Keratinocyte (primary cell): ENCODE data around the gene GANAB. TPM values are rescaled to one million over a fixed set of nuclear protein-coding genes. Genes with fewer than 3 reads are reported as not detected.
A peak's percentile ranks its signal among the peaks of the same experiment; 100 is the strongest.
"Not testable (repeated sequence)": the region's sequence is repeated elsewhere in the genome, so short reads cannot be mapped to it uniquely, and the experiment has no call there.

ENCODE experiments used
- DNase-seq: peaks from one replicate; pipeline ENCODE4 v3.0.0-alpha.2; 2011; ENCODE audit warnings: low read depth, missing footprints, low spot score
- FAIRE-seq: peaks from 2 replicates; lab custom pipeline; 2011; peaks lifted over from hg19 to GRCh38; lab: Jason Lieb, UNC
- H2AFZ ChIP-seq: 2 replicates; pipeline ENCODE4 v1.6.0; 2012; ENCODE audit warnings: low read length, control low read depth, inconsistent platforms; ENCODE audit not compliant: control insufficient read depth
- H3K27ac ChIP-seq: 2 replicates; pipeline ENCODE4 v1.5.1; 2011; ENCODE audit warnings: low read length; ENCODE audit not compliant: control insufficient read depth, insufficient read depth
- H3K27me3 ChIP-seq: 3 replicates; pipeline ENCODE4 v1.6.0; 2011; ENCODE audit warnings: low read length; ENCODE audit not compliant: control insufficient read depth, insufficient read depth; ENCODE audit errors: extremely low read depth
- H3K36me3 ChIP-seq, 2 experiments: 2 replicates in 1 of 2; 3 replicates in 1 of 2; pipeline ENCODE4 v1.5.1; 2011; ENCODE audit warnings: low read length in 2 of 2, mild to moderate bottlenecking in 1 of 2; ENCODE audit not compliant: control insufficient read depth in 2 of 2, insufficient read depth in 2 of 2; ENCODE audit errors: extremely low read depth in 1 of 2
- H3K4me1 ChIP-seq: 3 replicates; pipeline ENCODE4 v1.5.1; 2011; ENCODE audit warnings: low read length; ENCODE audit not compliant: control insufficient read depth, insufficient read depth; ENCODE audit errors: extremely low read depth
- H3K4me2 ChIP-seq: 3 replicates; pipeline ENCODE4 v1.6.0; 2011; ENCODE audit warnings: low read depth, low read length; ENCODE audit not compliant: control insufficient read depth, insufficient read depth; ENCODE audit errors: extremely low read depth
- H3K4me3 ChIP-seq, 3 experiments: fragments of 200-600 bp in 1 of 3; sonication (generic) in 1 of 3; 2 replicates in 2 of 3; 3 replicates in 1 of 3; pipeline ENCODE4 v1.5.1; 2011 to 2016; ENCODE audit warnings: low read length in 3 of 3, mild to moderate bottlenecking in 3 of 3, control low read depth in 2 of 3, inconsistent platforms in 1 of 3, low read depth in 1 of 3, mixed read lengths in 1 of 3, mixed run types in 1 of 3, moderate library complexity in 1 of 3; ENCODE audit not compliant: control insufficient read depth in 2 of 3, insufficient read depth in 2 of 3; ENCODE audit errors: extremely low read depth in 1 of 3
- H3K79me2 ChIP-seq: 2 replicates; pipeline ENCODE4 v1.6.0; 2012; ENCODE audit warnings: low read length; ENCODE audit not compliant: control insufficient read depth, insufficient read depth
- H3K9ac ChIP-seq: 3 replicates; pipeline ENCODE4 v1.6.0; 2011; ENCODE audit warnings: low read length; ENCODE audit not compliant: control insufficient read depth, insufficient read depth; ENCODE audit errors: extremely low read depth
- H3K9me1 ChIP-seq: 3 replicates; pipeline ENCODE4 v1.6.0; 2011; ENCODE audit warnings: low read length; ENCODE audit not compliant: control insufficient read depth, insufficient read depth; ENCODE audit errors: extremely low read depth
- H3K9me3 ChIP-seq: 2 replicates; pipeline ENCODE4 v1.5.1; 2012; ENCODE audit warnings: low read depth, low read length; ENCODE audit not compliant: control insufficient read depth
- H4K20me1 ChIP-seq: 3 replicates; pipeline ENCODE4 v1.6.0; 2011; ENCODE audit warnings: low read length; ENCODE audit not compliant: control insufficient read depth, insufficient read depth; ENCODE audit errors: extremely low read depth
- EZH2 ChIP-seq: IDR thresholded peaks from one replicate; pipeline ENCODE4 v1.6.1; 2012; ENCODE audit warnings: inconsistent platforms, mild to moderate bottlenecking, low read length, moderate library complexity
- dilution Hi-C: fragments of 300-500 bp; cut with MboI; formaldehyde crosslinking; loops from one replicate; pipeline ENCODE4 v1.7.0; 2020; ENCODE audit warnings: low sequenced_read_pairs; ENCODE audit not compliant: extremely low pct_ligation_motif_present
- polyA minus RNA-seq, 3 experiments: library from RNA; depleted of rRNA, polyadenylated mRNA; stranded (reverse); fragments of >200 nt; gene quantifications; 1 replicate in 1 of 3; 2 replicates in 1 of 3; 3 replicates in 1 of 3; pipeline ENCODE4 v1.2.3, GENCODE V29; 2011
- polyA plus RNA-seq, 5 experiments: library from polyadenylated mRNA; depleted of rRNA in 3 of 5; stranded (reverse) in 3 of 5; stranded (forward) in 1 of 5; unstranded in 1 of 5; fragments of >200 nt; gene quantifications; 1 replicate in 1 of 5; 2 replicates in 3 of 5; 3 replicates in 1 of 5; pipeline versions ENCODE4 v1.2.1 to v1.2.3, GENCODE V29; 2011 to 2012; ENCODE audit warnings: missing spikeins in 2 of 5, low read depth in 1 of 5, low replicate concordance in 1 of 5
- TF ChIP-seq, protein P1 (sequence below), 3 experiments: IDR thresholded peaks in 1 of 3; conservative IDR thresholded peaks in 1 of 3; optimal IDR thresholded peaks in 1 of 3; 2 replicates in 2 of 3; 3 replicates in 1 of 3; pipeline versions ENCODE3 to v1.5.1; 2011; ENCODE audit warnings: low read length in 3 of 3, mild to moderate bottlenecking in 3 of 3, moderate library complexity in 2 of 3, control low read depth in 1 of 3, inconsistent platforms in 1 of 3; ENCODE audit not compliant: insufficient read depth in 2 of 3; ENCODE audit errors: extremely low read depth in 1 of 3

The GANAB gene
- polyA plus RNA-seq = 153 to 211 TPM (median 176 TPM) in 3 replicates
- 35.0 TPM for polyA plus RNA-seq (2011; ENCODE audit: low read depth)
- polyA plus RNA-seq (2011; cell fraction: cytosol; rRNA removed) = 43.1 and 56.1 TPM in 2 replicates
- polyA plus RNA-seq (2011; cell fraction: nucleus; rRNA removed) = 353 and 361 TPM in 2 replicates
- polyA plus RNA-seq (2012; ENCODE audit: low replicate concordance) = 81.9 and 167 TPM in 2 replicates
- 248 to 314 TPM (median 249 TPM) in 3 replicates for polyA minus RNA-seq
- 110 TPM for polyA minus RNA-seq (2011; cell fraction: cytosol; rRNA and poly(A)+ RNA removed)
- 286 and 364 TPM in 2 replicates for polyA minus RNA-seq (2011; cell fraction: nucleus; rRNA and poly(A)+ RNA removed)

DNA sequence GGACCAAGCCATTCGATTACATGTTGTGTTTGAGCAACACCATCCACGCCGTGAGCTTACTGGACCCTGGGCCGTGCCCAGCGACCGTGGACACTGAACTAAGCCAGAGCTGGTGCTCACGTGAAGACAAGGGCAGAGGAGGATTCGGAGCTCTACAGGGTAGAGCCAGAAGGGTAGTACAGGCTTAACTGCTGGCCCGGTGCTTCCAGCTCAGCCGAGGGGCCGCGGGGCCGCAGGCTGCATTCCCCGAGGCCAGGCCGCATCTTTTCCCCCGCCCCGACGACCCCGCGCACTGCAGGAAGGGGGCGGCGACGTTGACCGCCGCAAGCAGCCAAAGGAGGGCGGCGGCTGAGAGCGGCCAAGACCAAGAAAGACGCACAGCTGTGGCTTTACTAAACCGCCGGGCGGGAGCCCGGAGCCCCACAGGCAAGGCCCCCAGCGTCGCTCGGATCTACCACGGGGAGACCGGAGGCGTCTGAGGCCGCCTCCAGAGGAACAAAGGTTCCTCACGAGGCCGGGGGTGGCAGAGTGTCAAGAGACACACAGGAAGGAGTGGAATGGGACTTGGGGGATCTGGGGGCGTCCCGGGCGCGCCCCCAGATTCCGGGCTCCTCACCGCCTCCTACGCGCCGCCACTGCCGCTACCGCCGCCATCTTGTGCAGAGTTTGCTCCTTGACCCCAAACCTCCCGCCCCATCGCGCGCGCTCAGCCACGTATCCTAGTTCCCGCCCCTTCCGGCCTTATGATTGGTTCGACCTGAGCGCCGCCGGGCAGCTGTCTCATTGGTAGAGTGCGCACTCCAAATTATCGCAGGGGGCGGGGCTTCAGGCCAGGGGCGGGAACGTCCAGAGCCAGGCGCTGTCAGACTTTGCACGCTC is at the start of gene GANAB:
Gene GANAB (minus strand): TSS at position 668 of the 879 bp plus-strand sequence. CDS start 14 bp downstream, at position 654.
- FAIRE-seq = no peak

DNA sequence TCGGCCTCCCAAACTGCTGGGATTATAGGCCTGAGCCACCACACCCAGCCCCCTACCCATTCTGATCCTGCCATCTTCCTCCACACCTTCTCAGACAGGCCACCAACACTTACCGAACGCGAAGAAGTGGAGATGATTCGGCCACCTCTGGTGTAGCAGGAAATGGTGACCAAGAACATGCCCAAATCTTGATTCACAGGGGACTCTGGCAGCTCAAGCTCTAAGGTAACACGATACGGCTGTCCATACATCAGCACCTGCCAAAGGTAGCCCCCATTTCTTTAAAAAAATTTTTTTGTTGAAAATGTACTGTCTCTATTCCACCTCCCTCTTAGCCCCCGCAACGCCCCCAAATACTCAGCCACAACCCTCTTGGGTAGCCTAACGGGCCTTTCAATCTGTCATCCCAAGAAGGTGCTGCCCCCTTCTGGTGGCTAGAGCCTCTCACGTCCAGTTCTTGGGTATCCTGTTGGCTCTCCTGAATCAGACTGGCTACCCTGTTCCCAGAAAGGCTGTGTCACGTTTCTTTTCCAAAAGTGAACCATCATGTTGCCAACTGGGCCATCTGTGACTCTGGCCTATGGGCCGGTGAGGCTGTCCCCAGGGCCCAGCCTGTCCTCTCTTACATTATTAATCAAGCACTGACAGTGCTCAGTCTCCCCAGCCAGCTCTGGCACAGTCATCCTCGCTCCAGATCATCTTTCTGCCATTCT is 48.2 kb upstream of the GANAB start:
- no peaks in the 10 kb centered on the region for H3K79me2 ChIP-seq
- H3K36me3 ChIP-seq = peaks cover 4 to 20% of the 10 kb centered on the region in 2 experiments
- DNase-seq (no peak), FAIRE-seq (no peak)
- H4K20me1 ChIP-seq = no peaks in the 10 kb centered on the region
- dilution Hi-C loops = no loop called here
- TF ChIP-seq EZH2 = no peak
- TF ChIP-seq, protein P1, sequence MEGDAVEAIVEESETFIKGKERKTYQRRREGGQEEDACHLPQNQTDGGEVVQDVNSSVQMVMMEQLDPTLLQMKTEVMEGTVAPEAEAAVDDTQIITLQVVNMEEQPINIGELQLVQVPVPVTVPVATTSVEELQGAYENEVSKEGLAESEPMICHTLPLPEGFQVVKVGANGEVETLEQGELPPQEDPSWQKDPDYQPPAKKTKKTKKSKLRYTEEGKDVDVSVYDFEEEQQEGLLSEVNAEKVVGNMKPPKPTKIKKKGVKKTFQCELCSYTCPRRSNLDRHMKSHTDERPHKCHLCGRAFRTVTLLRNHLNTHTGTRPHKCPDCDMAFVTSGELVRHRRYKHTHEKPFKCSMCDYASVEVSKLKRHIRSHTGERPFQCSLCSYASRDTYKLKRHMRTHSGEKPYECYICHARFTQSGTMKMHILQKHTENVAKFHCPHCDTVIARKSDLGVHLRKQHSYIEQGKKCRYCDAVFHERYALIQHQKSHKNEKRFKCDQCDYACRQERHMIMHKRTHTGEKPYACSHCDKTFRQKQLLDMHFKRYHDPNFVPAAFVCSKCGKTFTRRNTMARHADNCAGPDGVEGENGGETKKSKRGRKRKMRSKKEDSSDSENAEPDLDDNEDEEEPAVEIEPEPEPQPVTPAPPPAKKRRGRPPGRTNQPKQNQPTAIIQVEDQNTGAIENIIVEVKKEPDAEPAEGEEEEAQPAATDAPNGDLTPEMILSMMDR (optimal IDR thresholded peaks at IDR 0.05 in 1 of 3, IDR thresholded peaks at IDR 0.05 in 1 of 3, conservative IDR thresholded peaks at IDR 0.05 in 1 of 3; ENCODE audit: extremely low read depth in 1 of 3, insufficient read depth in 2 of 3, low read length in 3 of 3) = peak; percentile 83 to 88 (median 86)
- peaks cover 5% of the 10 kb centered on the region for H3K4me1 ChIP-seq
- no peaks in the 10 kb centered on the region for H3K9me1 ChIP-seq
- H3K4me2 ChIP-seq = no peak overlapping the region
- no peaks in the 10 kb centered on the region for H3K27me3 ChIP-seq
- H3K9ac ChIP-seq = no peak overlapping the region
- H2AFZ ChIP-seq = no peak overlapping the region
- no peak overlapping the region for H3K4me3 ChIP-seq
- no peaks in the 10 kb centered on the region for H3K9me3 ChIP-seq
- H3K27ac ChIP-seq = no peak overlapping the region

More for the DNA sequence above, at the start of gene GANAB:
- H3K9ac ChIP-seq = peak within 1 kb of the TSS; percentile 89
- H3K9me3 ChIP-seq = no peaks in the 10 kb centered on the region
- peak; percentile 77 for DNase-seq
- TF ChIP-seq, protein P1 (optimal IDR thresholded peaks at IDR 0.05 in 1 of 3, IDR thresholded peaks at IDR 0.05 in 1 of 3, conservative IDR thresholded peaks at IDR 0.05 in 1 of 3; ENCODE audit: extremely low read depth in 1 of 3, insufficient read depth in 2 of 3, low read length in 3 of 3) = no peak
- TF ChIP-seq EZH2 = no peak
- no peaks in the 10 kb centered on the region for H3K9me1 ChIP-seq
- H3K4me1 ChIP-seq = peaks cover 15% of the 10 kb centered on the region
- peak within 1 kb of the TSS; percentile 69 for H2AFZ ChIP-seq
- peak within 1 kb of the TSS; percentile 87 to 90 (median 88) for H3K4me3 ChIP-seq
- H3K27ac ChIP-seq = peak within 1 kb of the TSS; percentile 88
- dilution Hi-C loops = no loop called here
- H3K4me2 ChIP-seq = peak within 1 kb of the TSS; percentile 93
- H3K79me2 ChIP-seq = peaks cover 52% of the 10 kb centered on the region
- no peaks in the 10 kb centered on the region for H4K20me1 ChIP-seq
- peaks cover 16 to 21% of the 10 kb centered on the region in 2 experiments for H3K36me3 ChIP-seq
- H3K27me3 ChIP-seq = no peaks in the 10 kb centered on the region

DNA sequence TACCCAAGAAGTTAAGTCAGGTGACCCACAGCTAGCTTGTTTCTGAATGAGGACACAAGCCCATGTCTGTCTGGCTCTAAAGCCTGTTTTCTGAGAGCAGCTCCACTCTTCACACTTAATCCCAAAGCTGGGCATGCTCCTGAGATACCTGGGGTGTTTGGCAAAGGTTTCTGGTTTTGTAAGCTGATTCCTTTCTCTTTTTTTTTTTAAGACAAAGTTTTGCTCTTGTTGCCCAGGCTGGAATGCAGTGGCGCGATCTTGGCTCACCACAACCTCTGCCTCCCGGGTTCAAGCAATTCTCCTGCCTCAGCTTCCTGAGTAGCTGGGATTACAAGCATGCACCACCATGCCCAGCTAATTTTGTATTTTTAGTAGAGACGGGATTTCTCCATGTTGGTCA is 47.2 kb upstream of the GANAB start:
- H3K27me3 ChIP-seq, H4K20me1 ChIP-seq, dilution Hi-C loops, H3K4me3 ChIP-seq, H3K9me1 ChIP-seq, DNase-seq, H3K9me3 ChIP-seq, FAIRE-seq, H3K4me2 ChIP-seq, H3K27ac ChIP-seq, H3K79me2 ChIP-seq, H2AFZ ChIP-seq, H3K9ac ChIP-seq: not testable (repeated sequence)
- H3K4me1 ChIP-seq = peaks cover 12% of the 10 kb centered on the region
- peaks cover 4 to 20% of the 10 kb centered on the region in 2 experiments for H3K36me3 ChIP-seq
